CD4-positive, alpha-beta memory T cell (primary cell): ENCODE measurements around the gene CDK18. TPM values are rescaled to one million over a fixed set of nuclear protein-coding genes. Genes with fewer than 3 reads are reported as not detected.

Source experiments
- CTCF ChIA-PET: fragments of 350-600 bp; sonication (Branson Sonifier 250); formaldehyde crosslinking; loops from one replicate; lab custom pipeline; 2021; ENCODE audit warnings: inconsistent platforms; ENCODE audit not compliant: partially characterized antibody; lab: Charles Lee
- POLR2A ChIA-PET: fragments of 350-600 bp; sonication (Branson Sonifier 250); formaldehyde crosslinking; loops from one replicate; lab custom pipeline; 2021; ENCODE audit not compliant: partially characterized antibody; lab: Charles Lee
- DNase-seq, 5 donors: peaks; one replicate each; pipeline versions ENCODE4 v3.0.0 to v3.0.0-alpha.2; 2020 to 2022; ENCODE audit warnings: mixed read lengths in 1 of 5
- H3K27ac ChIP-seq: one replicate; pipeline ENCODE4 v1.7.0; 2013; ENCODE audit warnings: low read depth, low read length
- H3K27me3 ChIP-seq: 2 replicates; pipeline ENCODE4 v1.7.0; 2013; ENCODE audit warnings: mild to moderate bottlenecking, low read length, moderate library complexity; ENCODE audit not compliant: insufficient read depth
- H3K36me3 ChIP-seq: 2 replicates; pipeline ENCODE4 v1.7.0; 2013; ENCODE audit warnings: mild to moderate bottlenecking, low read length, moderate library complexity; ENCODE audit not compliant: insufficient read depth
- H3K4me1 ChIP-seq: 2 replicates; pipeline ENCODE4 v1.7.0; 2013; ENCODE audit warnings: mild to moderate bottlenecking, low read length, moderate library complexity; ENCODE audit not compliant: insufficient read depth
- H3K4me3 ChIP-seq, 2 donors: one replicate each; pipeline ENCODE4 v1.7.0; 2013; ENCODE audit warnings: low read length in 2 of 2, mild to moderate bottlenecking in 1 of 2
- H3K9me3 ChIP-seq, 2 donors: one replicate each; pipeline ENCODE4 v1.7.0; 2013; ENCODE audit warnings: low read length in 2 of 2, control low read depth in 1 of 2; ENCODE audit not compliant: control insufficient read depth in 1 of 2
- H3K27ac Mint-ChIP-seq, 7 donors: one replicate each; pipeline ENCODE4 v1.8.0; 2020 to 2021; ENCODE audit warnings: mixed read lengths in 7 of 7, mild to moderate bottlenecking in 6 of 7, inconsistent platforms in 3 of 7, moderate library complexity in 3 of 7
- H3K27me3 Mint-ChIP-seq, 2 donors: one replicate each; pipeline ENCODE4 v1.8.0; 2020 to 2021; ENCODE audit warnings: mixed read lengths in 2 of 2
- H3K36me3 Mint-ChIP-seq, 2 donors: one replicate each; pipeline ENCODE4 v1.8.0; 2020 to 2021; ENCODE audit warnings: mixed read lengths in 2 of 2, inconsistent platforms in 1 of 2, mild to moderate bottlenecking in 1 of 2
- H3K4me1 Mint-ChIP-seq, 4 donors: one replicate each; pipeline ENCODE4 v1.8.0; 2020 to 2021; ENCODE audit warnings: mixed read lengths in 4 of 4, mild to moderate bottlenecking in 1 of 4
- H3K4me3 Mint-ChIP-seq, 8 donors: one replicate each; pipeline ENCODE4 v1.8.0; 2020 to 2021; ENCODE audit warnings: mixed read lengths in 8 of 8, mild to moderate bottlenecking in 7 of 8, moderate library complexity in 6 of 8, inconsistent platforms in 3 of 8
- H3K9me3 Mint-ChIP-seq, 8 donors: one replicate each; pipeline ENCODE4 v1.8.0; 2020 to 2021; ENCODE audit warnings: mixed read lengths in 8 of 8, mild to moderate bottlenecking in 5 of 8, inconsistent platforms in 3 of 8, moderate library complexity in 1 of 8
- intact Hi-C: fragments of 100-400 bp; cut with micrococcal nuclease; formaldehyde crosslinking; loops from one replicate; pipeline ENCODE4 v1.15.1; 2023
- polyA plus RNA-seq, 2 donors: library from polyadenylated mRNA; unstranded; fragments of 300-500 nt; fragmentation: Illumina TruSeq; gene quantifications; one replicate each; pipeline ENCODE4 v1.2.3, GENCODE V29; 2021
- total RNA-seq, 2 experiments: library from RNA; stranded (reverse); gene quantifications; one replicate each; pipeline ENCODE4 v1.2.3, GENCODE V29; 2021

CDK18 gene
- total and polyA plus RNA-seq, 4 experiments from 2014 or later: 0.25 to 1.3 (median 0.77) TPM

DNA sequence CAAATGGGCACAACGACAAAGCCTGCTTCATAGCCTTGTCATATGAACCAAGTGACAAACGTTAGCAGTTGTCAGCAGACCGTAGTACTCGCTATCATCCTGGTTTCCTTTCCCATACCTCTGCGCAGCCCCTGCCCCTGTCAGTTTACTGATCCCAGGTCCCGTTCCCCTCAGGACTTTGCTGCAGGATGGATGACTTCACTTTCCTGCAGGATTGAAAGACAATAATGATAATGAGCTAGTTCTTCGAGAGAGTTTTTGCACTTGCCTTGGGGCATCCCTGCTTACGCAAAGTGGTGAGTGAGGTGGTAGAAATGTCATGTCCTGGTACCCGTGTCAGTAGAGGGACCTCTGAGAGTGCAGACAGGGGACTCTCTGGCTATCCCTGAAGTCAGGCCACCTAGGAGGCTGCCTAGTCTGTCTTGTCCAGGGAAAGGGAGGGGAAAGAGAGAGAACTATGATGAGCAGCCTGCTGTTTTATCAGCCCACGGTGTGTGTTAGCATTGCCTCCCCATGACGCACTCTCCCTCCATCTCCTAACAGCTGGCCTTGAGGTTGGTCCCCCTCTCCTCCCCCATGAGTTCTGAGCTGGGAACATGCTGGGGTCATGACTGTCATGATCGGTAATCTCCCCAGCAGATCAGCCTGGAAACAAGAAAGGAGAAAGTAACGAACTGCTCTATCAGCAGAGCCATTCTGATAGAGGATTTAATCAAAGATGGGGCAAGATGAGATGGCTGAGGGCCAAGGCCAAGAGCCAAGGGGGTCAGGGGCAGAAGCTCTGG is 73.6 kb downstream of the CDK18 start:
- H3K36me3 ChIP-seq: no peaks in the 10 kb centered on the region
- H3K27me3 ChIP-seq: peaks cover 10% of the 10 kb centered on the region
- Mint-ChIP-seq H3K4me1 (no peaks in the 10 kb centered on the region), H3K36me3 (no peaks in the 10 kb centered on the region), H3K27me3 (peaks cover 11 to 28% of the 10 kb centered on the region in 2 donors), H3K9me3 (no peaks in the 10 kb centered on the region), H3K4me3 (no peak overlapping the region), H3K27ac (no peak overlapping the region)
- no peak overlapping the region for H3K27ac ChIP-seq
- H3K4me3 ChIP-seq: no peak overlapping the region
- intact Hi-C loops: no loop called here
- DNase-seq: no peak
- no peaks in the 10 kb centered on the region for H3K9me3 ChIP-seq
- ChIA-PET POLR2A (no interaction called here), CTCF (no interaction called here)
- H3K4me1 ChIP-seq: no peaks in the 10 kb centered on the region

DNA sequence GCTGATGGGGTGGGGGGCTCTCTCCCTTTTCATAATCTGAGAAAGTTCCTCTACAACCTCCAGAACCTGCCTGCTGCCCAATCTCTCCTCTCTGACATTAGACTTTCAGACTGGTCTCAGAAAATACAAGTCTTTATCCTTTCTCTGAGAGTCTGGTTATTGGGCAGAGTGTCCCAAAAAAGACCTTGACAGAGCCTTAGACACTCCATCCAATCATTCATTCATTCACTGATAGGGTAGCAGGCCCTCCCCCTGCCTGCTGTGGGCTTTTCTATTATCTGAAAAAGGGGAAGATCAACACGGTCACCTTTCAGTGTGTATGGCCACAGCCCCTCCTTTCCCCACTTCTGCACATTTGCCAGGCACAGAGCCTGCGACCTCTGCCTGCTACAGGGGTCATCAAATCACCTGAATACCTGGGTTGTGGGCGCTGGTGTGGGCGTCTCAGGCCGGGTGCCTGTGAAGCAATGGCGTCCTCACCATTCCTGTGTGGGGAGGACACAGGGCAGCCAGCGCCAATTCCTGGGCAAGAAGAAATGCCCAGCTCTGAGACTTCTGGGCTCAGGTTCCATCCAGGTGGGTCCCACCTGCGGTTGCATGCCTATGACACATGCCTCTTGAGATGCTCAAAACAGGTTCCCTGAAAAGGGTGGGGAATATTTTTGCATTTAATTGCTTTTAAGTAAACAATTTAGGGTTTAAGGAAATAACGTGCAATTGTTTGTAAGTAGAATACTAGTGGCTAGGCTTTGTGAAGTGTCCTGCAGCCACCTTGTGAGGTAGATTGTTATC is 74.5 kb downstream of the CDK18 start:
- Histone ChIP-seq H3K9me3 (no peaks in the 10 kb centered on the region), H3K4me3 (no peak overlapping the region), H3K27ac (no peak overlapping the region), H3K27me3 (peaks cover 10% of the 10 kb centered on the region), H3K4me1 (no peaks in the 10 kb centered on the region), H3K36me3 (no peaks in the 10 kb centered on the region)
- H3K9me3 Mint-ChIP-seq: no peaks in the 10 kb centered on the region
- peaks cover 11 to 28% of the 10 kb centered on the region in 2 donors for H3K27me3 Mint-ChIP-seq
- no peaks in the 10 kb centered on the region for H3K36me3 Mint-ChIP-seq
- POLR2A ChIA-PET: interaction anchor here (1.5 kb wide), 1 partner anchor 14 kb away, joined by 3 read pairs; no protein-coding TSS in a partner anchor
- intact Hi-C loops: no loop called here
- no peak overlapping the region for H3K27ac Mint-ChIP-seq
- no peaks in the 10 kb centered on the region for H3K4me1 Mint-ChIP-seq
- DNase-seq: no peak
- no peak overlapping the region for H3K4me3 Mint-ChIP-seq
- CTCF ChIA-PET: no interaction called here

DNA sequence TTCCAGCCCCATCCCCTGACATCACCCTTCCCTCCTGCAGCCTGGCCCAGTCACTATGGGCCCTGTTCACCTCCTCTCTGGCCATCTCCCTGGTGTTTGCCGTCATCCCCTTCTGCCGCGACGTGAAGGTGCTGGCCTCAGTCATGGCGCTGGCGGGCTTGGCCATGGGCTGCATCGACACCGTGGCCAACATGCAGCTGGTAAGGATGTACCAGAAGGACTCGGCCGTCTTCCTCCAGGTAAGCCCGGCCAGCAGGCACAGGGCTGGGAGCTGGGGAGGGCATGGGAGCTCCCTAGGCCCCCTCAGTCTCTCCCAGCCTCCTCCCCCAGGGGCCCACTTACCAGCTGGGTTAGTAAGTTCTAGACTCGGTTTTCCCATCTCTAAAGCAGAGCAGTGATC is 75.2 kb downstream of the CDK18 start:
- intact Hi-C loops: no loop called here
- Histone ChIP-seq H3K36me3 (no peaks in the 10 kb centered on the region), H3K9me3 (no peaks in the 10 kb centered on the region), H3K4me3 (no peak overlapping the region), H3K27ac (no peak overlapping the region), H3K4me1 (no peaks in the 10 kb centered on the region), H3K27me3 (peaks cover 10% of the 10 kb centered on the region)
- POLR2A ChIA-PET: interaction anchor here (1.5 kb wide), 1 partner anchor 13 kb away, joined by 3 read pairs; no protein-coding TSS in a partner anchor
- no peak for DNase-seq
- CTCF ChIA-PET: interaction anchor here (1.6 kb wide), 1 partner anchor 79 kb away, joined by 5 read pairs; no protein-coding TSS in a partner anchor
- H3K9me3 Mint-ChIP-seq: no peaks in the 10 kb centered on the region
- H3K27ac Mint-ChIP-seq: no peak overlapping the region
- H3K27me3 Mint-ChIP-seq: peaks cover 11 to 25% of the 10 kb centered on the region in 2 donors
- H3K4me3 Mint-ChIP-seq: no peak overlapping the region
- no peaks in the 10 kb centered on the region for H3K4me1 Mint-ChIP-seq
- H3K36me3 Mint-ChIP-seq: no peaks in the 10 kb centered on the region

DNA sequence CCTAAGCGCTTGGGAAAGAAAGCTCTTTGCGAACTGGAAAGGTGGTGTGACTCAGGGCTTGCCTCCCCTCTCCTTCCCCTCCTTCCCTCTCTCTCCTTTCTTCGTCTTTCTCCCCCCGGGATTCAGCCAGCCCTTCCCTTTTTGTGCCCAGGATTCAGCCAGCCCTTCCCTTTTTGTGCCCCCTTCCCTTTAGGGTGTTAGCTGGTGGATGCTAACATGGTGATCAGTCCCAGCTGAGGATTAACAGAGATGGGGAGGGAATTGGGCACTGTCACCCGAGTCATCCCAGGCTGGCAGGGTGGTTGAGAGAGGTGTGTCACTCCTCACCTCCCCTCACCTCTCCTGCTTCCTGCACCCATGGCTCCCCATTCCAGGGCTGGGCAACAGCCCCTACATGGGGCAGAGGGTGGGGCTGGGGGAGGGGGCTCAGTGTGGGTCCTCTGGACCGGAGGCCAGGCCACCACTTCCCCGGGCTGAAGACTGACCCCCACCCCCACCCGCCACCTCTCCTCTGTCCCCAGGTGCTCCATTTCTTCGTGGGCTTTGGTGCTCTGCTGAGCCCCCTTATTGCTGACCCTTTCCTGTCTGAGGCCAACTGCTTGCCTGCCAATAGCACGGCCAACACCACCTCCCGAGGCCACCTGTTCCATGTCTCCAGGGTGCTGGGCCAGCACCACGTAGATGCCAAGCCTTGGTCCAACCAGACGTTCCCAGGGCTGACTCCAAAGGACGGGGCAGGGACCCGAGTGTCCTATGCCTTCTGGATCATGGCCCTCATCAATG is 75.9 kb downstream of the CDK18 start:
- Histone ChIP-seq H3K27ac (no peak overlapping the region), H3K27me3 (peaks cover 10% of the 10 kb centered on the region), H3K36me3 (no peaks in the 10 kb centered on the region), H3K9me3 (no peaks in the 10 kb centered on the region), H3K4me1 (no peaks in the 10 kb centered on the region), H3K4me3 (no peak overlapping the region)
- H3K36me3 Mint-ChIP-seq: no peaks in the 10 kb centered on the region
- no peak overlapping the region for H3K4me3 Mint-ChIP-seq
- H3K27ac Mint-ChIP-seq: peak overlapping the region in 2 of 7 donors; percentile 10 to 35
- H3K9me3 Mint-ChIP-seq: no peaks in the 10 kb centered on the region
- H3K27me3 Mint-ChIP-seq: peaks cover 11 to 25% of the 10 kb centered on the region in 2 donors
- ChIA-PET CTCF (interaction anchor here (1.6 kb wide), 1 partner anchor 78 kb away, joined by 5 read pairs; no protein-coding TSS in a partner anchor), POLR2A (interaction anchor here (1.5 kb wide), 1 partner anchor 12 kb away, joined by 3 read pairs; no protein-coding TSS in a partner anchor)
- no peaks in the 10 kb centered on the region for H3K4me1 Mint-ChIP-seq
- no peak for DNase-seq
- intact Hi-C loops: no loop called here

DNA sequence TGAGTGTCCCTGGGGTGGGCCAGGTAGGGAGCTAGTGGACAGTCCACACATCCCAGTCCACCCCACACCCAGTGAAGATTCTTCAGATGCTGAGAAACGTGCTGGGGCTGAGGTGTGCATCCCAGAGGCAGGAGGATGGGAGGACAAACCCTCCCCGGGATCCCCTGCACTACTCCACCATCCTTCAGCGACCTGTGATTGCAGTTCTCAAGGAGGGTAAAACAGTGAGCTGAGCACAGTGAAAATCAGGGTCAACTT is 76.4 kb downstream of the CDK18 start:
- H3K4me1 ChIP-seq: no peaks in the 10 kb centered on the region
- no peak overlapping the region for H3K4me3 ChIP-seq
- DNase-seq: no peak
- H3K9me3 ChIP-seq: no peaks in the 10 kb centered on the region
- no peaks in the 10 kb centered on the region for H3K36me3 Mint-ChIP-seq
- intact Hi-C loops: no loop called here
- no peak overlapping the region for H3K4me3 Mint-ChIP-seq
- peak overlapping the region in 1 of 7 donors; percentile 35 for H3K27ac Mint-ChIP-seq
- ChIA-PET CTCF (interaction anchor here (0.9 to 1.6 kb wide), 2 partner anchors 11 to 78 kb away, joined by 5 read pairs; no protein-coding TSS in a partner anchor), POLR2A (no interaction called here)
- H3K27me3 Mint-ChIP-seq: peaks cover 11 to 25% of the 10 kb centered on the region in 2 donors
- no peak overlapping the region for H3K27ac ChIP-seq
- H3K9me3 Mint-ChIP-seq: no peaks in the 10 kb centered on the region
- no peaks in the 10 kb centered on the region for H3K36me3 ChIP-seq
- peaks cover 10% of the 10 kb centered on the region for H3K27me3 ChIP-seq
- H3K4me1 Mint-ChIP-seq: no peaks in the 10 kb centered on the region

DNA sequence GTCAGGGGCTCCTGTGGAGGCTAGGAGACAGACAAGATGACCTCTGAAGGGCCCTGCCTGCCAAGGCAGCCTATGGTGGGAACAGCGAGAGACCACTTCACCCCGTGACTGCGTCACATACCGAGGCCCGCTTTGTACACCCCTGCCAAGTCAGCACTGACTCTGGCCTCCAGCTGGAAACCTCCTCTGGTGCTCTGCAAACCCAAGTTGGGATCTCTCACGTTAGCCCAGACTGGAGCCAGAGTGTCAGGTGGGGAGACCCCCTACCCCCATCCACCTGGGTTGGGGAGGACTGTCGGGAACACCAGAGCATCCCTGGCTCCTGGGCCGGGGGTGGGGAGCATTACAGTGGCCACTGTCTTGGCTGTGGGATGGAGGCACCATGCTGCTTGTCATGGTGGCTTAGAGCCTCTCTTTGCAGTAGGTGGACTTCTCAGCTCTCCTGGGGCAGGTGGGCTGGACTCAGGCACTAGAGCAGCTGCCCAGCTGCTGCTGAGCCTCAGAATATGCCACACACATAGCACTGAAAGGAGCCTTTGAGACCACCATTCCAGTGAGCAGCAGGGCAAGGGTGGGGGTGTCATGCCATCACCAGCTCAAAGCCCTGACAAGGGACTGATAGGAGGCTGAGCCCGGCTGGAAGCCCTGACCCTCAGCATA is 77.0 kb downstream of the CDK18 start:
- intact Hi-C loops: no loop called here
- POLR2A ChIA-PET: no interaction called here

More for the DNA sequence above, 77.0 kb downstream of the CDK18 start:
- Histone ChIP-seq H3K36me3 (no peaks in the 10 kb centered on the region), H3K27ac (no peak overlapping the region), H3K27me3 (peaks cover 10% of the 10 kb centered on the region), H3K9me3 (no peaks in the 10 kb centered on the region), H3K4me1 (no peaks in the 10 kb centered on the region), H3K4me3 (no peak overlapping the region)
- no peaks in the 10 kb centered on the region for H3K36me3 Mint-ChIP-seq
- no peaks in the 10 kb centered on the region for H3K4me1 Mint-ChIP-seq
- no peak for DNase-seq
- peaks cover 11 to 25% of the 10 kb centered on the region in 2 donors for H3K27me3 Mint-ChIP-seq
- no peak overlapping the region for H3K27ac Mint-ChIP-seq
- CTCF ChIA-PET: interaction anchor here (0.9 to 1.6 kb wide), 2 partner anchors 10 to 77 kb away, joined by 5 read pairs; no protein-coding TSS in a partner anchor
- no peak overlapping the region for H3K4me3 Mint-ChIP-seq
- H3K9me3 Mint-ChIP-seq: no peaks in the 10 kb centered on the region
